Epidermal melanocyte (primary cell): Measurements from ENCODE around the gene EIPR1.

Source experiments
- DNase-seq: peaks from one replicate; pipeline ENCODE4 v3.0.0; 2011; ENCODE audit warnings: low spot score; ENCODE audit not compliant: insufficient read length

Gene EIPR1

GRCh38 chr2:3377612-3378432 is at the start of gene EIPR1:
TSS of gene EIPR1 (minus strand) at chr2:3377818. CDS start at chr2:3377689, 129 bp downstream.
- DNase-seq: peak; percentile 97

DNA sequence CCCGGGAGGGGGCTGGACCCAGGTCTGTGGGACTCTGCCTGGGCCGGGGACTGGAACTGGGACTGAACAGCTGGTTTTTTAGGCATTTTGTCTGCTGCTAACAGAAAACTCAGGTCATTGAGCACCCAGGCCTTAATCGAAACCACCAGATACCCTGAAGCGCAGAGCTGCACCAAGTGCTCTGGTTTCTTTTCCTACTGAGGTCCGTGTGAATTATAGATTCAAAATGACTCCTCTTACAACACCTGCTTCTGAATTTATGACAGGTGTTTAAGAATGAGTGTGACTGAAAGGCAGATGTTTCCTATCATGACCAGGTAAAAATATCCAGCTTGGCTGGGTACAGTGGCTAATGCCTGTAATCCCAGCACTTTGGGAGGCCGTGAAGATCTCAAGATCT is 49.7 kb upstream of the EIPR1 start:
- DNase-seq: no peak

DNA sequence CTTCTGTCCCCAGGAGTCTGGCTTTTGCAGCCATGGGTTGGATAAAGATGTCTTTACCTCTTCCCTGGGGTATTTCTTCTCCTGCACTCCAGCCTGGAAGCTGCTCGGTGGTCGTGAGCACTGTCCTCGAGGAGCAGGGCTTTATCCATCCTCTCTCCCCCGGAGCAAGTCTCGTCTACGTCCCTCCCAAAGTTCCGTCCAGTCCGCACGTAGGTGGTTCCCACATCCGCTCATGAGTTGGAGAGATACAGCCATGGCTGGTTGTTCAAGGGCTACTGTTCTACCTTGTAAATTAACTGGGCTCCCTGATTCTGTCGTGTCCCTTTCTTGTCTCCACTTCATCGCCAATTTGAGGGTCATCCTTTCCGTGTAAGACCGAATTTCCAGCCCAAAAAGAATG is 49.0 kb upstream of the EIPR1 start:
- no peak for DNase-seq

GRCh38 chr2:3424171-3424795 is 46.7 kb upstream of the EIPR1 start:
- no peak for DNase-seq

- DNase-seq: peak; percentile 67
Measured at GRCh38 chr2:3423492-3424170, 46.0 kb upstream of the EIPR1 start.

DNA sequence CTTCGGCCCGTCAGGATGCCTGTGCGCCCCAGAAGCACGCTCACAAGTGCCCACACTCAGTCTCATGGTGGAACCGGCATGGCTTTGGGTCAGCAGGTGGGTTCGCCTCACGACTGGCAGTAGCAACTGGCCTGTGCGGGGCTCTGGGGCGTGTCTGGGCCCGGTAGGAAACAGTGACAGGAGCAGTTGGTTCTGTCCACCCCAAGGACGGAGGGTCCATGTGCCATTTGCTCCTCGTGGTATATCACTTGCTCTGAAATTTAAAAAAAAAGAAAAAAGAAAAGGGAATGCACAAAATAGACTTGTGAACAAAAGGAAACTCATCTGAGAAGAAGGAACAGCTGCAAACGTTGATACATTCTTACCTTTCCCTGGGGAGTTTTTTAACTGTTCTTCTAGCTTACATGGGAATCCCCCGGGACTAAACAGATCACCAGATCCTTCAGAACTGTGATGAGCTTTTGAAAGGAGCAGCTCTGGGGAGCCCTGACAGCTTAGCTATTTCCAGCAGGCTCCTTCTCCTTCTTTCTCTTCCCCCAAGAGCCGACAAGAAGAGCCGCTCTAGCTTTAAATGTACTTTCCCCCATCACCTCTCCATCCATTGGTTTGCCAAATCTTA is 44.7 kb upstream of the EIPR1 start:
- DNase-seq: no peak

- no peak for DNase-seq
Measured at GRCh38 chr2:3421580-3421979, 44.0 kb upstream of the EIPR1 start.

DNA sequence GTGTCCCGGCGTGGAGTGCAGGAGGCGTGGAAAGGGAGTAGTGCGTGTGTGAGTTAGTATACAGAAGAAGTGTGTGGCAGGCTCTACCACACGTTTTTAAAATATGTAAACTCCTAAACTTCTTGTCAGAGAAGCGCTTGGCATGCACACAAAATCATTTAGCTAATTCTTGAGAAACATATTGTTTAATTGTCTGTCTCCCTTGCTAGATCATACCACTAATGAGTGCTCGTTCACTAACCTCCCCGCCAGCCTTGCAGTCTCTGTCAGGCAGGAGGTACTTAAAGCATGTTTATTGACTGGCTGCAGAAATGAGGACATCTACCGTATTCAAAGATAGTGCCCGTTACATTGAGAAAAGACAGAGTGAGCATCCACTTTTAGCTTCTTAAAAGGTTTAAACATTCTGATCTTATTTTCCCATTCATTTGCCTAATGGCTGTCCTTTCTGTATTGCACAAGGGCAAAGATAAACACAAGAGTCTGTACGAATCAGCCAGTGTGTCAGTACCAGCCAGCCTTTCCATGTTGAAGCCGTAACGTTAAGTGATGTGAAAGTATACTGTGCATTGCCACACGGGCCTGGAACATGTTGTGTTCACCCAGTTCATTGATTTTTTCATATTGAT is 43.3 kb upstream of the EIPR1 start:
- no peak for DNase-seq

DNA sequence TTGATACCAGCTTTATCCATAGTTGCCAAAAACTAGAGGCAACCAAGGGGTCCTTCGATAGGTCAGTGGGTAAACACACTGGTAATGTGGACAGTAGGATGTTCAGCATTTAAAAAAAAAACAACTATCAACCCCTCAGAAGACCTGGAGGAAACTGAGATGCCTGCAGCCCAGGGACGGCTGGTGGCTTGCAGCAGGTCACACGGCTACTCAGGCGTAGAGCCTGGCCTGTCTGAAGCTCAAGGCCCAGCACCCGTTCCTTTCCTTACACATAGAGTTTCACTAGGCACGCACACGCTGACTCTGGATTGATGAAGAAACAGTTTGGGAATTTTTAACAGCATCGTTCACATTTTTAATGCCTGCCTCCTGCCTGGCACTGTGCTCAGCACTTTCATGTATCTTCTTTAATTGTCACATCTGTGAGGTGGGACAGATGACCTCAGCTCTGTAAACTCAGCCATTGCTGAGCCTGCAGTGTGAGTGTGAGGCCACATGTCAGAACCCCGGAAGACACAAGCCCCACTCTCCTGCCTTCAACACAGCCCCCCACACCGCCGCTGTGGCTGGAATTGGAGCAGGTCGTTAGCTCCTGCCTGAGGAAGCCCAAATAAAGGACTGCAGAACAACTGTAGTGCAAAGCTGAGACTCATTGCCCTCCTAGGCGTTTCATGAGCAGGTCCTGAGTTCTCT is 42.6 kb upstream of the EIPR1 start:
- DNase-seq: no peak

- DNase-seq: no peak
Measured at GRCh38 chr2:3418766-3419404, 41.3 kb upstream of the EIPR1 start.

GRCh38 chr2:3414133-3414860 is 36.7 kb upstream of the EIPR1 start:
- DNase-seq: no peak

DNA sequence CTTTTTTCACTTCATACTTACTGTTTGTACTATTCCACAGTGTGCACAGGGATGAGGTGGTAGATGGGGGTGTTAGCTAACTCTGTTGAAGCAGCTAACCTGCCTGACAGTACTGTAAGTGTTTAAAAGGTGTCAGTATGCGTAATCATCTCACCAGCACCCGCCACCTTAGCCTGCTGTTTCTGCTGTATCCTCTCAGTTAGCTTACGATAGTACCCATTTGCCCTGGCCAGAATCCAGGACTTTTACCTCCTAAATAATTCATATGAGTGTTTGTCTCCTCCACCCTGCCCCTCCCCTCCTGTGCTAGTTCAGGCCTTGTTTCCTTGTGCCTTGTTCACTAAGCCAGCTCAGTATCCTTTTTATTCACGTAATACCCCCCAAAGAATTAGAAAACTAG is 36.1 kb upstream of the EIPR1 start:
- DNase-seq: no peak

DNA sequence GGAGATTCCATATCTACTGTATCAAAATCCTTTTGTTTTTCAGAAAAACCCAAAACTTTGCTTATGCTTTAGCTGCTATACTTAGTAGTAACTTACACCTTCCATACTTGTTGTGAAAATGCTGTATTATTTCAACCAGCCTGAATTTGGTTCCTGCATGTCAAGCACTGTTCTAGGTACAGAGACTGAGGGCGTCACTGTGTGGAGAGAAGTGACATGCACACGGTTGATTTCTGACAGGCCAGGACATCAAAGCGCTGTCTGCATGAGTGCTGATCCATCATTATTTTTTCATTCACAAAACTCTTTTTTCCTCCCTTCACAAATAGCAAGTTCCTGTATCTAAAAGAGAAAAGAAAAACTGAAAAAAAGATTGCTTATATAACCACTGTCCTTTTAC is 33.5 kb upstream of the EIPR1 start:
- no peak for DNase-seq

- DNase-seq: no peak
Measured at GRCh38 chr2:3409627-3410170, 32.1 kb upstream of the EIPR1 start.

- DNase-seq: no peak
Measured at GRCh38 chr2:3408781-3409180, 31.2 kb upstream of the EIPR1 start.

DNA sequence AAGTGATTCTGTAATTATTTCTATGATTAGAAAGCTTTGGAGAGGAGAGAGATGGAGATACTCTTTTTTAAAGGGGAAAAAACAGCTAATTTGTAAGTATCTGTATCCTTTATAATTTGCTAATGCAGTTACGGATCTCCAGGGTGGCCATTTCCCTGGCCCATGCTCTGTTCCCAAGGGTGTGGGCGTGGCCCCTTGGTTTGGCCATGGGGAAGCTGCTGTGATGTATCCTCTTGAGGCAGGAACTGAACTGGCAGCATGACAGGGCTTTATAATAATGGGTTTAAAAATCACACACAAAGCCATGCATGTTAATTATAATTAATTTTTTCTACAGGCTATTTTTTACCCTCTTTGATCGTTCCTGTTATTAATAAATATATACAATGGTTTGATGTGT is 28.9 kb upstream of the EIPR1 start:
- no peak for DNase-seq

DNA sequence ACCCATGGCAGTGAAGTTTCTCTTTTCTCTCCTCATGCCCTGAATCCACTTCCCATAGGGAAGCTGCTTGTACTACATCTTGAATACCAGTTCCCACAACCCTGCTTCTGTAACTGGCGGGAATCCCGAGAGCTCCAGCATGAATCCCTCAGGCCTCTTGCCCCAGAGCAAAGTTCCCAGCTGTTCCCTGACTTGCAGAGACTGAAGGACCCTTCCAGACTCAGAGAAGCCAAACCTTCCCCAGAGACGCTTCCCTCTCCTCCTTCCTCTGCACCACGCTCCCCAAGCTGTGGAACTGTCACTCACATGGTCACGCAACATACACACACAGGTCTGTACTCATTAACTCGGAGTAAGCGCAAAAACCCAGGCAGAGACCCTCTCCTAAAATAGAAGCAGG is 28.3 kb upstream of the EIPR1 start:
- no peak for DNase-seq

DNA sequence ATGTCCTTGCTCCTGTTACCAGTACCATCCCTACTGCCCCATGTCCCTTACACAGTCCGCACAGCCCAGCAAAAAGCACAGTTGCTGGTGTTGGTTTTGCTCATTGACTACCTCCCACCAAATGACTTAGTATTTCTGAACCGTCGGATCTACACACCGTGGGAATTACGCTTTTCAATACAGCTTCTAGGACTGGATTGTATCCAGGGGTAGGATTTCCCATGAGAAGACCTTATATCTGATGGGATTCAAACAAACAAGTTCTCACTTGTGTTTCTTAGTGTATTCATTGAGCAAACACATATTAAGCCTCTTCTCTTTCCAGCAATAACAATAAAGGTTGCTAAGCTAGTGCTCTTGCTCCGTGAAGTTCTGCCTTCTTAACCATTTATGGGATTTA is 27.7 kb upstream of the EIPR1 start:
- no peak for DNase-seq

DNA sequence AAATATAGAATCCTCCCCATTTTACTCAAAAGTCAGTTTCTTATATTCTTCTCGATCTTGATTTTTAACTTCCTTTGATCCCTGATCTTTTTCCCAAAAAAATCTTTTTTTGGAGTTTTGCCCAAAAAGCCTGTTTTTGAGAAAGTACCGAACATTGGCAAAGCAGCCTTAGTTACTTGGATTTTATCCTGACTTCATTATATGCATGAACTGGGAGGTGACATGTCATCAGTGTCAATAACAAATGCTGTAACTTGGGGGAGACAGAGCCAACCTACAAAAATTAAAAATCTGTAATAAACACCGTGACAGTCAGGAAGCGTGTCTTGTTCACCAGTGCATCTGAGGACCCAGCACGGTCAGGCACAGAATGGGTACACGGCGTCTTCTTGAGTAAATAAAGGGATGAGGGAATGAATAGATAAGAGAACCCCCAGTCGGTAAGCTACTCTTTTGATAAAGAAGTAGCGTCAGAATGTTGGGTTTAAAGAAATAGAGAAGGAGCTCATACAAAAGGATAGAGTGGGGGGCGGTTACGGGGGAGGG is 26.8 kb upstream of the EIPR1 start:
- no peak for DNase-seq
